GM18507 (cell line): ENCODE data around the gene CRMP1.

Experiments used
- DNase-seq: peaks from one replicate; pipeline ENCODE4 v3.0.0; 2011; ENCODE audit warnings: low read depth; ENCODE audit not compliant: insufficient read length; ENCODE audit errors: extremely low spot score
- FAIRE-seq: peaks from 2 replicates; lab custom pipeline; 2011; peaks lifted over from hg19 to GRCh38; lab: Jason Lieb, UNC

CRMP1 gene

DNA sequence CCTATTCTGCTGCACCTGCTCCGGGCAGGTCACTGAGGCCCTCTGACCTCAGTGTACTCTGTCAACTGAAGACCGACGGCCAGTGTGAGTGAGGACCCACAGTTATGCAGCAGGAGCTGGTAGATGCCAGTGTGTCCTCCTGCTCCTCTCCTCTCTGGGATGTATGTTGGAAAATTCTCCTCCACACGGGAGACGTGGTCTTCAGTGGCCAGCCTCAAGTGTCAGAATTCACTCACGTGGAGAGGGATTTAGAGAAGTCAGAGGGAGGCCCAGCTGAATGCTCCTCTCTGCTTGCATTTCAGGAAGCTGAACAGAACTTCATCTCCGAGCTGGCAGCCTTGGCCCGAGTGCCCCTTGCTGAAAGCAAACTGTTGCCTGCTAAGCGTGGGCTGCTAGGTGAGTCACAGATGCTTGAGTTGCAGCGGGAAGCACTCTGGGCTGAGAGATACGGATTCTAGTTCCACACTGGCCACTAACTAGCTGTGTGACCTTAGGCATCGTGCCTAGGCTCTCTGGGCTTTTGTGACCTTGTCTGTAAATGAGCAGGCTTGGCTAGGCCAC is 83.6 kb downstream of the CRMP1 start:
- FAIRE-seq (no peak), DNase-seq (no peak)

DNA sequence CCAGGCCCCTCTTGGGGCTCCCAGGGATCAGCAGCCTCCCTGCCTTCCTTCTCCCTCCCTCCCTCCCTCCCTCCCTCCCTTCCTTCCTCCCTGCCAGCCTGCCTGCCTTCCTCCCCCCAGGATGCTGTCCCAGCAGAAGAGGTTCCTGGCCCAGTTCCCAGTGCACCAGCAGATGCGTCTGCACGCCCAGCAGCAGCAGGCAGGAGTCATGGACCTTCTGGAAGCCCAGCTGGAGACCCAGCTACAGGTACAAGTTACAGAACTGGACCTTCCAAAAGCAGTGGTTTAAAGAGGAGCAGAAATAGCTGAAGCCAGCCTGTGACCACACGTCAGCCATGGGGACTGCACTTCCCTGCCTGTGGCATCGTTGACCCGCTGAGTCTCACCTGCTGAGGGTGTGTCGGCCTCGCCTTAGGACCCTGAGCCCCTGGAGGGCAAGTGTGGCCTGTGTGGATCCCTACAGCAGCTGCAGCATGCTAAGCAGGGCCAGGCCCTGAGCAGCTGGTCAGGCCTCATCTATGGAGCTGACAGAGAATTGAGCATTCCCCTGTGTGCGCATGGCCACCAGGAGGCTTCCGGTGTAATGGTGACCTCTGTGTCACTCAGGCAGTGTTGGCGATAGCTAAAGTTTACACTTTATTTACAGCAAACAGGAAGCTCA is 84.7 kb downstream of the CRMP1 start:
- FAIRE-seq (no peak), DNase-seq (no peak)

DNA sequence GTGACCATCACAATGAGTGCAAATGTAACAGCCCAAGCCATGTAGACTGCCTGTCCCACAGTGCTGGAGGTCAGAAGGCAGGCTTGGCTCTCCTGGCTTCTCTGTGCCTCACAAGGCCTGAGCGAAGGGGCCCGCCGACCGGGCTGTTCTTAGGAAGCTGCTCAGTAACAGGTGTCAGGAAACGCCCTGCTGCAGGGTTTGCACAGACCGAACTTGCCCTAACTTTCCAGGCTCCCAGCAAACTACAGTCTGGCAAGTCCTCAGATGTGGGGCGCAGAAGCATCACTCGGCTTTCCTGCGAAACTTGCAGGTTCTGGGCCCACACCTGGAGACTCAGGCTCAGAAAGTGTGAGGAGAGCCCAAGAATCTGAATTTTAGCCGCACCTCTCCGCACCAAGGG is 87.6 kb downstream of the CRMP1 start:
- FAIRE-seq (no peak), DNase-seq (no peak)

DNA sequence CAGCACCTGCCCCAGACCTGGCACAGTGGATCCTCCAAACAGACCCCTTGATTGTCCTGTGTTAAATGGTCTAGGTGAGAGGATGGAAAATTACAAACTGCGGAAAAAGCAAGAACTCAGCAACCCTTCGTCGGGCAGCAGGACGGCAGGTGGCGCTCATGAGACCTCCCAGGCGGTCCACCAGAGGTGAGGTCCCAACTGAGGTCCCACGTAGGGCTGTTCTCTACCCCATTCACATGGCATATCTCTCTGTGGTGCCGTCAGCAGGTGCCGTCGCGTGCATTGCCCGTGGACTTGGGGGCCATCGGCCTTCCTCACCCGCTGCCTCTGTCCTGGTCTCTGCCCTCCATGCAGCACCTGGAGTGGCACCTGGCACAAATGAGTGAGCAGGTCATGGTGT is 88.2 kb downstream of the CRMP1 start:
- FAIRE-seq (no peak), DNase-seq (no peak)

DNA sequence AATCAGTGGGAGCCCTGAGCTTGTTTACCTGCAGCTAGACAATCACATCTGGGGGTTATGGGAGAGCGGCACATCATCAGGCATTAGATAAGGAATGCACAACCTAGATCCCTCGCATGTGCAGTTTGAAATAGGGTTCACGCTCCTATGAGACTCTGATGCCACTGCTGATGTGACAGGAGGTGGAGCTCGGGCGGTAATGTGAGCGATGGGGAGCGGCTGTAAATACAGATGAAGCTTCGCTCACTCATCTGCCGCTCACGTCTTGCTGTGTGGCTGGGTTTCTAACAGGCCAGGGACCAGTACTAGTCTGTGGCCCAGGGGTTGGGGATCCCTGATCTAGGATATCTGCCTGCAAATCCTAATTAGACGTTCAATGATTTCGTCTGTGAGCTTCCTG is 90.3 kb downstream of the CRMP1 start:
- DNase-seq (no peak), FAIRE-seq (no peak)

DNA sequence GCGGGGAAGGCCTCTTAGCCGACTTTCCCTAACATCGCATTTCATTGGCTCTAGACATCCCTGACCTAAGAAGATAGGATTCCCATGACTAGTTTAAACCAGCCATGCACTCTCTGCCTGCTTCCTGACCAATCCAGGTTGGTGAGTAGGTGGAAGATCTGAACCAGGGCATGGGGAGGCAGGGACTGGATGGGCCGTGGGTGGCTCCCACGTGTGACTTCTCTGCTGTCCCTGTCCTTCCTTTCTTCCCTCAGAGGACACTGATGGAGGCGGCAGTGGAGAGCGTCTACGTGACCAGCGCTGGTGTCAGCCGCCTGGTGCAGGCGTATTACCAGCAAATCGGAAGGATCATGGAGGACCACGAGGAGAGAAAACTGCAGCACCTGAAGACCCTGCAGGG is 91.2 kb downstream of the CRMP1 start:
- FAIRE-seq = no peak

DNA sequence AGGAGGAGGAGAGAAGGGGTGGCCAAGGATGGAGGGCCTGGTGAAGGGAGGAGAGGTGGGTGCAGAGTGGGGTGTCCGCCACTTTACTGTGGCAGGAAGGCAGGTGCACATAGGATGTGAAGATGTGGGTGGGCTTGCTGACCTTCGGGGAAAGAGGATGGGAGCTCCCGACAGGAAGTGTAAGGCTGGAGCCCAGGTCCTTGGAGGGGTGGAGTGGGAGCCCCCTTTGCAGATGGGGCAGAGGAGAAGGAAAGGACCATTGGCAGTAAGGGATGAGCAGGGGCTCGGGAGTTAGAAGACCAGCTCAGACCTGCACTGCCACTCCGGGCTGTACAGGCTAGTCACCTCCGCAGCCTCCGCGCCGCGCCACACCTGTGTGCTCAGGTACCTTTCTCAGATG is 92.4 kb downstream of the CRMP1 start:
- FAIRE-seq (no peak), DNase-seq (no peak)

More for the DNA sequence above, 91.2 kb downstream of the CRMP1 start:
- no peak for DNase-seq

DNA sequence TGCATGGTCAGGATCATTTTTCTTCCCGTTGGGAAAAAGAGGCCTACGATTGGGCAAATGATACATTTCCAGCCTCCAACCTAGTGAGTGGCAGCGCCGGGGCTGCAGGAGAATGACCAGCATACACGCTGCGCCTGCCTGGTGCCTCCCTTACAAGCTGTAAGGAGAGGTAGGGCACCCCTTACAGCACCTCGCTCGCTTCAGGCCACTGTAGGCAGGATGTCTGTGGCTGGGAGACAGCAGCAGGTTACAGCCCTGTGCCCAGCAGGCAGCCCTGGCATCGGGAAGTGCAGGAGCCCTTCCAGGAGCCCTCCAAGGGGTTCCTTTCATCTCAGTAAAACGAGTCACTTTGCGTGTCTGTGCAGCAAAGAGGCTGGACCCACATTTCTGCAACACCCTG is 93.5 kb downstream of the CRMP1 start:
- FAIRE-seq (no peak), DNase-seq (no peak)

DNA sequence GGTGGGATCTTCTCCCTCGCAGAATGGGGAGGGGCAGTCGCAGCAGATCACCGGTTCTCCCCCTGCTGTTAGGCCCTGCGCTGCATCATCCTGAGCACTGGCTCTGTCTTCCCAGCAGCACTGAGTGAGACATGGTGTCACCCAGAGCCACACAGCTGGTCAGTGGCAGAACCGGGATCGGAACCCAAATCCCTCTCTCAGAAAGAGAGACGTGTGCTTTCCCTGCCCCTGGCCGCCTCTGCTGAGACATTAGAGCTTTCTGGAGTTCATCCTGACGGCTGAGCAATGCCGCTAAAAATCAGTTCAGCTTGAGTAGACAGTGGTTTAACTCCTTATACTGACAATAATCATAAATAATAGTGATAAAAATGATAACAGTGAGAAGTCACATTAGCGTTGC is 93.9 kb downstream of the CRMP1 start:
- DNase-seq (no peak), FAIRE-seq (no peak)

DNA sequence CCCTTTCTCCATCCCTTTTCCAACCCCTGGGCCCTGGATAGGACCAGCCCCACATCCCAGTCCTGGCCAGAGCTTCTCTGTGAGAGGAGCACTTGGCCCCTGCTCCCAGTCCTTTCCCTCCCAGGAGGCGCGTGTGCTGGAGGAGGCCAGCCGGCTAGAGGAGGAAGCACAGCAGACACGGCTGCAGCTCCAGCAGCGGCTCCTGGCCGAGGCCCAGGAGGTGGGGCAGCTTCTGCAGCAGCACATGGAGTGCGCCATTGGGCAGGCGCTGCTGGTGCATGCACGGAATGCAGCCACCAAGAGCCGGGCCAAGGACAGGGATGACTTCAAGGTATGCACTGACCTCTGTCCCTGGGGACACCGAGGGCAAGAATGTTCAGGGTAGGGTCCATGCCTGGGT is 94.4 kb downstream of the CRMP1 start:
- DNase-seq (no peak), FAIRE-seq (no peak)

DNA sequence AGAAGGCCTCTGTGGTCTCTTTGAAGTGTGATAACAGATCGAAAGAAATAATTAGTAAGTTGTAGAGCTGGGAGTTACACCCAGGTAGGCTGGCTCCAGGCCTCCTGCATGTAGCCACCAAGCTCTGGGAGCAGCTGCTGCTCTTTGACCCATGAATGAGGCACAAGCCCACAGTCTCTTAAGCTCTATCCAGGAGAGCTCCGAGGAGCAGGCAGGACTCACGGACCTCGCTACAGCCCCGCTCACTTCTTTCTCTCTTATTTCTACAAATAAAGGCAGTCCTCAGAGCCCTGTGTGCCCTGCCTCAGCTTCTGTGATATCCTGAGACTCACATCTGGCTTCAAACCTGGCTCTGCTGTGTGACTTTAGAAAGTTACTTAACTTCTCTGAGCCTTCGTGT is 95.0 kb downstream of the CRMP1 start:
- FAIRE-seq (no peak), DNase-seq (no peak)

DNA sequence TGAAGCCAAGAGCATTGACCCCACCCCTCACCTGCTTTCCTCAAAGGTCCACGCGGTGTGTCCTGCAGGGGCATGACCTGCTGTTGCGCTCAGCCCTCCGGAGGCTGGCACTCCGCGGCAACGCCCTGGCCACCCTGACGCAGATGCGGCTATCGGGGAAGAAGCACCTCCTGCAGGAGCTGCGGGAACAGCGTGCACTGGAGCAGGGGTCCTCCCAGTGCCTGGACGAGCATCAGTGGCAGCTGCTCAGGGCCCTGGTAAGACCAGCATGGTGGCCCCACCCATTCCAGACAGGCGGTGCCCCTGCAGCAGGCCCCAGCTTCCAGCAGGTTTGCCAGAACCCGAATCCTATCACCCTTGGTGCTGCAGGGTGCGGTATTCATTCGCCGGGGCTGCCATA is 95.9 kb downstream of the CRMP1 start:
- DNase-seq = no peak
- FAIRE-seq = no peak

DNA sequence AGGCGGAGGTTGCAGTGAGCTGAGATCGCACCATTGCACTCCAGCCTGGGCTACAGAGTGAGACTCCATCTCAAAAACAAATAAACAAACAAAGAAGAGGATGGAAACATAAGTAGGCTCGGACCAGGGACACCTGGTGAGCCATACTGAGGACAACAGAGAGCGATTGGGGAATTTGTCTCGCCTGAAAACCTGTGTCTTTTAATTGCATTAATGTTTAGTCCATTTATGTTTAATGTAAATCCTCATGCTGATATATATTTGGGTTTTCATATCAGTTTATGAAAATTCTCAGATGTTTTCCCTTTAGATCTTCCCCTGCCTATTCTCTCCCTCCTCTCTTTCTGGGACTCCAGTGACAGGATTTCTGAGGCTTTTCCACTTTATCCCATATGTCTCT is 97.3 kb downstream of the CRMP1 start:
- DNase-seq = no peak
- no peak for FAIRE-seq

DNA sequence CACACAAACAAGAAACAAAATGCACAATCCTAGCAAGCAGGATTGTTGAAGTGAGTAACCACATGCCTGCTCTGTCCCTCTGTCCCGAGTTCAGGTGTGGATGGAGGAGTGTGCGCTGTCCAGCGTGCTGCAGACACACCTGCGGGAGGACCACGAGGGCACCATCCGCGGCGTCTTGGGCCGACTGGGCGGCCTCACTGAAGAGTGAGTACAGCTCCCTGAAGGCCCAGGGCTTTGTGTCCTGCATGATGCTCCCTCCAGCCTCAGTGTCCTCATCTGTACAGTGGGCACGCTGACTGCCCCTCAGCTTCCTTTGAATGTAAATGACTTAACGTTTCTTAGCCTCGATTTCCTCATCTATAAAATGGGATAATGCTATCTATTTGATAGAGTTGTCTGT is 99.4 kb downstream of the CRMP1 start:
- no peak for FAIRE-seq
- DNase-seq = no peak

DNA sequence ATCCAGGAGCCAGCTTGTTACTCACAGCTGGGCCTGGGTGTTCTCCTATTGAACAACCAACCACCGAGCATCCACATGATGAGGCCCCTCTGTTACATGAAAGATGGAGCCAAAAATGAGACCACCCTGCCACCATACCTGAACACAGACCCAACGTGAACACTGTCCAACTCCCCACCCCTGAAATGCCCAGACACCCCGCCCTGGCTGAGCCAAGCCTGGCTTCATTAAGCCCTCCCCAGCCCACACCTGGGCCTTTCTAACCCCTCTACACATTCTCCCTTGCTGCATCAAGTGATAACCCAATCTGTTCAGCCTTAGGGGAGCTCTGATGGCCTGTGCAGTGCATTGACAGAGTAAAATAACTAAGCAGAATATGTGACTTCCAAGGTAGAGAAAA is 101.2 kb downstream of the CRMP1 start:
- DNase-seq (no peak), FAIRE-seq (no peak)

DNA sequence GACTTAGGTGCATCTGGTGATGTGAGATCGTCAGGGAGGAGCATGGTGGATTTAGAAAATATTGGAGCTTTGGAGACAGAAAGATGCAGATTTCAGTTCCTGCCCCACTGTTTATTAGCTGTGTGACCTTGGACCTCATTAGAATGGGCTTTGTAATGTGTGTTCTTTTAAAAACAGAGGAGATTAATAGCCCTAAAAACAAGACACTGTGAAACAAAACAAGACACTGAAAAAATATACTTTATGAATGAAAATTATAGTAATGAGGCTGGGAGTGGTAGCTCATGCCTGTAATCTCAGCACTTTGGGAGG is 102.4 kb downstream of the CRMP1 start:
- DNase-seq (no peak), FAIRE-seq (no peak)

DNA sequence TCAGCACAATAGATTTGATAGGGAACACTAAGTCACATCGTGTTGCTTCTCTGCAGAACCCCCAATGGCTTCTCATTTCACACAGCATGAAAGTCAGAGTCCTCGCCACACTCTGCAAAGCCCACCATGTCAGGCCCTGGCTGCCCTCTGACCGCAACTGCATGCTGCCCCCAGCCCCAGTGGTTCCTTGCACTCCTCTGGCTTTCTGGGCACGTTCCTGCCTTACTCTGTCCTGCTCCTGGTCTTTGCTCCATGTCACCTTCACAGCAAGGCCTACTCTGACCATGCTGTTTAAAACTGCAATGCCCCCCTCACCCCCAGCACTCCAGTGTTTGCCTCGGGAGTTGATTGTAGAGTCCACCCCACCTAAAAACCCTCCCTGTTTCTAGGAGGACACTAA is 103.7 kb downstream of the CRMP1 start:
- FAIRE-seq (no peak), DNase-seq (no peak)

DNA sequence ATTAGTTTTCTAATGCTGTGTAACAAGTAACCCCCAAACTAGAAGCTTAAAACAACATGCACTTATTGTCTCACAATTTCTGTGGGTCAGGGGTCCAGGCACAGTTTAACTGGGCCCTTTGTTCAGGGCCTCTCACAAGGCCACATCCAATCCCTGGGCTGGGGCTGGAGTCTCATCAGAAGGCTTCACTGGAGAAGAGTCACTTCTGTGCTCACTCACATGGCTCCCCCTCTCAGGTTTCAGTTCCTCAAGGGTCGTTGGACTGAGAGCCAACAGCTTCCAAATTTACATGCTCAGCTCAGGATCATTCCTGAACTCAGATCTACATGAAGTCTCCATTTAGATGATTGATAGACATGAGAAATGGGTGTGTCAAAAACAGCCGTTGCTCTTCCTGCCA is 104.7 kb downstream of the CRMP1 start:
- FAIRE-seq (no peak), DNase-seq (no peak)

DNA sequence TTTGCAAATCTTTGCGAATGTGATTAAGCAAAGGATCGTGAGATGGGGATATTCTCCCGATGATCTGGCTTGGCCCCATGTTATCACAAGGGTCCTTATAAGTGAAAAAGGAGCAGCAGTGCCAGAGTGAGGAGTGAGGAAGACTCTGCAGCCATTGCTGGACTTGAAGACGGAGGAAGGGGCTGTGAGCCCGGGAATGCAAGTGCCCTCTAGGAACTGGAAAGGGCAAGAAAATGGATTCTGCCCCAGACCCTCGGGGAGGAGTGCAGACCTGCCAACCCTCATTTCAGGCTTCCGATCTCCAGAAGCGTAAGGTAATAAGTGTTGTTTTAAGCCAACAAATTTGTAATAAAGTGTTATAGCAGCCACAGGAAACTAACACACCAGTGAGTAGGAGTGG is 105.6 kb downstream of the CRMP1 start:
- FAIRE-seq = no peak
- DNase-seq = no peak

DNA sequence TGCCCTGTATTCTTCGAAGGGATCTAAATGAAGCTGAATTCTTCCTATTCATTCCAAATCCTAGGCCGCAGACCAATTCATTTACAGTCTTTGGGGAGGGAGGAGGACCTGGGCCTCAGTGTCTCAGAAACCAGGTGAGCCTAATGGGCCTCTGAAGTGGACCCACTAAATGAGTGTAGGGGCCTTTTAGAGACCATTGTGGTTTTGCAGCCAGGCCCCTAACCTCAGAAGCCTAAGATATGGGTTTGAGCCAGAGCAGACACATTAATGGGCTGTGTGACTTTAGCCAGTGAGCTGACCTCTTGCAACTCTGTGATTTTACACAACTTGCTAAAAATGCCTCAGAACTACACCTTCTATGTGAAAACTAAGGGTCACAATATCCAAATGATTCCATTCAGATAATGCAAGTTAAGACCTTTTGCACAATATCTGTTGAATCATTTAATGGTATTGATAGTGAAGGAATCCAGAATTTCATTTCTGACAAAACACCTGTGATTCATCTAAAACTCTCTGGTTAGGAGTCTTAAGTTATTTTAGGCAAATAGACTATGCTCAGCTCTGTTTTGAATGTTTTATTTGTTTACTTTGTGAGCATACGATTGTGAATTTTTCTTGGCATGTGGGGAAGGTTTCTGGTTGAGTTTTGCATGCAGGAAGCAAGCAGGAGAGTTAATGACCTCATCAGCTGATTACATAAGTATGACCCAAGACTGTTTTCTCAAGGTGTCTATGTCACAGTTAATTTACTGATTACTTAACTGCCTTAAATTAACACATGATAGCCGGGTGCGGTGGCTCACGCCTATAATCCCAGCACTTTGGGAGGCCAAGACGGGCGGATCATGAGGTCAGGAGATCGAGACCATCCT is 106.8 kb downstream of the CRMP1 start:
- FAIRE-seq (no peak), DNase-seq (no peak)

DNA sequence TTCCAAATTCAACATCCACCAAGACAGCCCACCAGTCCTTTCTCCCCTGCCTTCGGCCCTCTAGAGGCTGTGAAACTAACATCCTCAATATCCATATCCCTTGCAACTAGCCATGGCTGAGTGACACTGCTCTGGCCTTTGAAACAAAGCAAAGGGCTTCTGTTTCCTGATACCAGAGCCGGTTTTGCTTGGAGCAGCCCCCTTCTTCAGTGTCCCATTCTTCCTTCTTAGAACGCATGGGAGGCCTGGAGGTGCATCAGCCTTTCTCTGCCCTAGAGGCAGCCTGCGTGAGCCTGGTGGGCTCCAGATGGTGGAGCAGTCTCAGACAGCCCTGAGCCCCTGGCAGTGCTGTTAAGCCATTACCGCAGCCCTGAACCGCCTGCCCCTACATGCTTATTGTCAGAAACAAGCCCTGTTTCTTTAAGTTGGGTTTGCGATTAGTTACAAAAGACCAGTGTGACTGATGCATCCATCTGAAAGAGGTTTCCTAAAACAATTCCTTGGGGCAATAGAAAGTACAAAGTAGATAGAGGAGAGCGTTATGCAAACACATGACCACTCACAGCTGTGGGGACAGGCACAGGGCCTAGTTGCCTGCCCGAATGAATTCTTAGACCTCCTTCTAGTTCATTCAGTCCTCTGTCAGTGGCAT is 107.8 kb downstream of the CRMP1 start:
- FAIRE-seq = no peak

More for the DNA sequence above, 107.8 kb downstream of the CRMP1 start:
- no peak for DNase-seq
